WTC11 (cell line): ENCODE data around the gene CEBPB.

Experiments used
- CBFB ChIP-seq: sonication (generic); formaldehyde crosslinking; IDR thresholded peaks from 2 replicates; pipeline ENCODE4 v1.8.1; 2022; ENCODE audit warnings: mild to moderate bottlenecking, low read depth, missing genetic modification reagents
- CTCF ChIP-seq: fragments of 200-600 bp; IDR thresholded peaks from 2 replicates; pipeline ENCODE4 v1.8.0; 2022; ENCODE audit warnings: antibody characterized with exemption
- E2F4 ChIP-seq: sonication (generic); formaldehyde crosslinking; IDR thresholded peaks from 2 replicates; pipeline ENCODE4 v1.8.1; 2022; ENCODE audit warnings: low read depth, mild to moderate bottlenecking, moderate library complexity, missing genetic modification reagents, borderline replicate concordance
- ZNF263 ChIP-seq: sonication (generic); formaldehyde crosslinking; IDR thresholded peaks from 2 replicates; pipeline ENCODE4 v1.8.1; 2022; ENCODE audit warnings: low read depth, mild to moderate bottlenecking, moderate library complexity, missing genetic modification reagents

GRCh38 chr20:50191544-50192363 is 1.1 kb downstream of the CEBPB start:
- TF ChIP-seq CTCF: no peak
- TF ChIP-seq E2F4 (CRISPR knock-in tag): no peak
- no peak for TF ChIP-seq CBFB
- TF ChIP-seq ZNF263: no peak
